K562 (cell line): Measurements from ENCODE around the gene ATP6V1F. TPM values are rescaled to one million over a fixed set of nuclear protein-coding genes. Genes with fewer than 3 reads are reported as not detected.

ENCODE experiments used
- ARID1B ChIP-seq: fragments of 450-650 bp; IDR thresholded peaks from 2 replicates; pipeline ENCODE4 v1.6.1; 2016; ENCODE audit warnings: antibody characterized with exemption, mild to moderate bottlenecking, inconsistent platforms
- DPF2 ChIP-seq: fragments of 450-650 bp; IDR thresholded peaks from 2 replicates; pipeline ENCODE4 v1.6.1; 2016
- E2F8 ChIP-seq: fragments of 450-650 bp; IDR thresholded peaks from 2 replicates; pipeline ENCODE4 v1.7.1; 2018; ENCODE audit warnings: mild to moderate bottlenecking, low read depth; ENCODE audit not compliant: partially characterized antibody
- ERF ChIP-seq: fragments of 450-650 bp; formaldehyde crosslinking; IDR thresholded peaks from 2 replicates; pipeline ENCODE4 v1.4.0; 2020; ENCODE audit warnings: mild to moderate bottlenecking, mixed read lengths
- GATAD2A ChIP-seq: fragments of 450-650 bp; IDR thresholded peaks from 2 replicates; pipeline ENCODE4 v1.6.1; 2017
- HNRNPK ChIP-seq: fragments of 200-400 bp; formaldehyde crosslinking; IDR thresholded peaks from one replicate; pipeline ENCODE4 v1.6.1; 2018; ENCODE audit warnings: mild to moderate bottlenecking, low read depth, low read length; ENCODE audit not compliant: poor library complexity, severe bottlenecking
- JUN ChIP-seq, 2 experiments: sonication (generic) in 1 of 2; formaldehyde crosslinking in 1 of 2; IDR thresholded peaks; 2 replicates each; pipeline versions ENCODE4 v1.6.1 to v1.8.0; 2012 to 2022; ENCODE audit warnings: borderline replicate concordance in 2 of 2, mild to moderate bottlenecking in 2 of 2, improper control_type of control experiment in 1 of 2, low read depth in 1 of 2, low read length in 1 of 2, missing genetic modification reagents in 1 of 2
- NBN ChIP-seq: fragments of 450-650 bp; IDR thresholded peaks from 2 replicates; pipeline ENCODE4 v1.6.1; 2016; ENCODE audit warnings: low read depth, mild to moderate bottlenecking
- NFXL1 ChIP-seq: fragments of 450-650 bp; formaldehyde crosslinking; IDR thresholded peaks from 2 replicates; pipeline ENCODE4 v1.4.0; 2021; ENCODE audit warnings: mild to moderate bottlenecking
- NUFIP1 ChIP-seq: fragments of 450-650 bp; IDR thresholded peaks from 2 replicates; pipeline ENCODE4 v1.6.1; 2018; ENCODE audit not compliant: partially characterized antibody
- PHB ChIP-seq: fragments of 250-450 bp; sonication (Bioruptor Pico); IDR thresholded peaks from 2 replicates; pipeline ENCODE4 v1.5.0; 2021
- RBM22 ChIP-seq: fragments of 200-400 bp; formaldehyde crosslinking; IDR thresholded peaks from 2 replicates; pipeline ENCODE4 v1.6.1; 2018; ENCODE audit warnings: low read length, low read depth; ENCODE audit not compliant: poor library complexity, severe bottlenecking
- SMAD4 ChIP-seq: fragments of 250-450 bp; sonication (Bioruptor Pico); conservative IDR thresholded peaks from 2 replicates; pipeline ENCODE4 v1.8.0; 2021; ENCODE audit warnings: inconsistent platforms, mild to moderate bottlenecking, moderate library complexity
- TBL1XR1 ChIP-seq, 2 experiments: IDR thresholded peaks; 2 replicates each; pipeline ENCODE4 v1.6.1; 2012; ENCODE audit warnings: improper control_type of control experiment in 2 of 2, low read length in 2 of 2, mild to moderate bottlenecking in 1 of 2
- TBP ChIP-seq: optimal IDR thresholded peaks from 2 replicates; pipeline ENCODE3; 2011; ENCODE audit warnings: low read depth, low read length, improper control_type of control experiment
- TFAP4 ChIP-seq: sonication (generic); formaldehyde crosslinking; IDR thresholded peaks from 2 replicates; pipeline ENCODE4 v1.8.0; 2022; ENCODE audit warnings: missing genetic modification reagents, mild to moderate bottlenecking, moderate library complexity, borderline replicate concordance
- TRIM28 ChIP-seq: fragments of 450-650 bp; IDR thresholded peaks from 2 replicates; pipeline ENCODE4 v1.6.1; 2017
- ZBTB1 ChIP-seq: sonication (generic); formaldehyde crosslinking; IDR thresholded peaks from 2 replicates; pipeline ENCODE4 v1.8.1; 2023; ENCODE audit warnings: missing genetic modification reagents, low read depth, mild to moderate bottlenecking, borderline replicate concordance
- ZBTB43 ChIP-seq: sonication (generic); formaldehyde crosslinking; IDR thresholded peaks from 2 replicates; pipeline ENCODE4 v1.8.0; 2023; ENCODE audit warnings: mild to moderate bottlenecking, missing genetic modification reagents
- ZBTB7A ChIP-seq: IDR thresholded peaks from 2 replicates; pipeline ENCODE4 v1.6.1; 2011; ENCODE audit warnings: low read depth, mild to moderate bottlenecking, low read length, moderate library complexity, borderline replicate concordance; ENCODE audit not compliant: control insufficient read depth
- ZNF316 ChIP-seq: fragments of 450-650 bp; IDR thresholded peaks from 2 replicates; pipeline ENCODE4 v1.6.1; 2016
- ZNF740 ChIP-seq, 3 experiments: fragments of 200-800 bp in 1 of 3; sonication (Bioruptor generic) in 1 of 3; sonication (generic) in 1 of 3; formaldehyde crosslinking in 1 of 3; IDR thresholded peaks; 2 replicates each; pipeline versions ENCODE4 v1.6.1 to v1.8.0; 2016 to 2022; ENCODE audit warnings: mild to moderate bottlenecking in 2 of 3, missing compliant biosample characterization in 2 of 3, missing genetic modification characterization in 2 of 3, missing genetic modification reagents in 1 of 3
- polyA plus RNA-seq, 8 experiments: library from polyadenylated mRNA; depleted of rRNA in 4 of 8; stranded (reverse) in 5 of 8; unstranded in 3 of 8; fragments of >200 nt; fragmentation: Nextera tagmentation in 2 of 8; fragmentation: Illumina TruSeq in 1 of 8; extraction: Ambion mirVana in 2 of 8; extraction: Trizol in 1 of 8; gene quantifications; 2 replicates each; pipeline versions ENCODE4 v1.2.1 to v1.2.3, GENCODE V29; 2011 to 2014; ENCODE audit warnings: inconsistent platforms in 1 of 8, missing spikeins in 1 of 8
- total RNA-seq, 7 experiments: library from RNA; depleted of rRNA in 6 of 7; stranded (reverse); fragments of >200 nt in 6 of 7; fragmentation: Illumina TruSeq in 2 of 7; extraction: Trizol in 2 of 7; gene quantifications; 2 replicates each; pipeline versions ENCODE4 v1.2.1 to v1.2.3, GENCODE V29; 2011 to 2021; ENCODE audit warnings: low replicate concordance in 1 of 7

Gene ATP6V1F
- total and polyA plus RNA-seq, 9 of the 15 experiments (the other 6 are each of a cell fraction or from before 2014, with no cell fraction given), result 206 to 1,123 (median 542) TPM

DNA sequence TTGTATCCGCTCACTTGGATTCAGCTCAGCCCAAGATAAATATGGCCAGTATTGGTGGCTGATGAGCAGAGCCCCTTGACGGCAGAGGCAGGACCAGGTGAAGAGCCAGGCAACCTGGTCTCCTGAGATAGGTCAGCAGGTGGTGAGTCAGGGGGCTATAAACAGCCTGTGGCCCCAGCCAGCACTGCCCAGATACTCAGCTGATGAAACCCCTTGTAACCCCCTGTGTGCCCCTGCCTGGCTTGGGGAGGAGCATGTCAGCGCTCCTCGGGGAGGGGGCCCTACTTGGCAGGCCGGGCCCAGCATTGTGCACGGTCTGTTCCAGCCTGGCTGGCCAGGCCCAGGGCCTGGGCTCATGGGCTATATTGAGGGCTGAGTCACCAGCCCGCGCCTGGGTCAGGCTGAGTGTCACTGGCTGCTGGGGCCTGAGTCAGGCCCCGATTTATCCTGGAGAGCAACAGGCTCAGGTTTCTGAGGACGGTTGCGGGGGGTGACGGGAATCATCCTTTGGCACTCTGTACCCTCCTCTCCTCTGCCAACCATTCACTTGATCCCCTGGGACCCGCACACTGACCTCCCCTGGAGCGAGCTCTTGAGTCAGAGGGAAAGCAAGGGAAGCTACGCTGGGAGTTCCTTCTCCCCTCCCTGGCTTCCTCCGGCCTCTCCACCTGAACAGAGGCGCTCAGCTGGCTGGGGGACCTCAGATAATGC is 35.3 kb upstream of the ATP6V1F start (continued):
- TF ChIP-seq ZNF740 (CRISPR knock-in tag; IDR thresholded peaks at IDR 0.05), result peak; percentile 15; the same call in 1 of the 2 replicates
- TF ChIP-seq ZNF740 (tag; IDR thresholded peaks at IDR 0.05), result peak in 1 of 2 experiments; percentile 57; a peak in 1 of 4 replicates
- peak; percentile 53 for TF ChIP-seq TBP
- no peak for TF ChIP-seq E2F8
- TF ChIP-seq NFXL1 (CRISPR knock-in tag), result 0 out of 2 replicates have a peak, but pooled peaks have one; percentile 58
- peak; percentile 15; the same call in 1 of the 2 replicates for TF ChIP-seq ERF (CRISPR knock-in tag)
- no peak for TF ChIP-seq ZBTB43 (CRISPR knock-in tag)
- TF ChIP-seq HNRNPK, result no peak
- no peak; the same call in 1 of the 2 replicates for TF ChIP-seq ZBTB1 (CRISPR knock-in tag)
- TF ChIP-seq RBM22, result peak; percentile 61
- peak; percentile 92 for TF ChIP-seq ARID1B
- peak; percentile 84 for TF ChIP-seq DPF2
- TF ChIP-seq SMAD4, result peak; percentile 92
- TF ChIP-seq GATAD2A, result peak; percentile 57; the same call in 1 of the 2 replicates
- TF ChIP-seq NUFIP1, result no peak
- peak; percentile 84 for TF ChIP-seq PHB (CRISPR knock-in tag)
- TF ChIP-seq TFAP4 (CRISPR knock-in tag), result peak; percentile 87
- peak; percentile 93 for TF ChIP-seq ZBTB7A
- peak; percentile 46; the same call in 1 of the 2 replicates for TF ChIP-seq ZNF316
- peak in 1 of 2 experiments; percentile 63; a peak in 2 of 4 replicates for TF ChIP-seq TBL1XR1 (IDR thresholded peaks at IDR 0.05; ENCODE audit: low read length in 2 of 2)
- peak; percentile 89 for TF ChIP-seq NBN
- TF ChIP-seq TRIM28, result peak; percentile 34; the same call in 1 of the 2 replicates
- peak; percentile 95 for TF ChIP-seq JUN (IDR thresholded peaks at IDR 0.05; ENCODE audit: borderline replicate concordance, low read depth, low read length)
- TF ChIP-seq JUN (CRISPR knock-in tag; IDR thresholded peaks at IDR 0.05; ENCODE audit: borderline replicate concordance), result peak; percentile 97
